ENCODE measurements around the gene TFRC.

GRCh38 chr3:195999896-196000295 lies 82.0 kb downstream of the TFRC start:
- TF ChIP-seq EZH2 (IDR thresholded peaks at IDR 0.05), result no peak
- TF ChIP-seq POLR2AphosphoS5 (IDR thresholded peaks at IDR 0.05; ENCODE audit: borderline replicate concordance, low read depth, low read length), result no peak
- TF ChIP-seq FOXP2 (optimal IDR thresholded peaks at IDR 0.05; ENCODE audit: control extremely low read depth, extremely low read length, insufficient read depth), result no peak
